ENCODE data around the gene PLPPR4.

The PLPPR4 gene

GRCh38 chr1:99352821-99353220 lies 88.5 kb downstream of the PLPPR4 start:
- no peak for DNase-seq

GRCh38 chr1:99358770-99359169 lies 94.5 kb downstream of the PLPPR4 start:
- DNase-seq, result no peak
